BE2C (cell line): ENCODE data around the gene TFCP2L1.
"Not testable (repeated sequence)": the region's sequence is repeated elsewhere in the genome, so short reads cannot be mapped to it uniquely, and the experiment has no call there.

Experiments
- DNase-seq: peaks from one replicate; pipeline ENCODE4 v3.0.0-alpha.2; 2020
- H3K27me3 ChIP-seq: fragments of 250-450 bp; sonication (Bioruptor Pico); 2 replicates; pipeline ENCODE4 v1.5.1; 2020; ENCODE audit warnings: mild to moderate bottlenecking
- H3K36me3 ChIP-seq: fragments of 250-450 bp; sonication (Bioruptor Pico); 2 replicates; pipeline ENCODE4 v1.5.1; 2020; ENCODE audit warnings: mild to moderate bottlenecking
- H3K4me1 ChIP-seq: fragments of 250-450 bp; sonication (Bioruptor Pico); 2 replicates; pipeline ENCODE4 v1.5.1; 2020
- H3K4me3 ChIP-seq: 2 replicates; pipeline ENCODE4 v1.5.1; 2011; ENCODE audit warnings: low read depth, low read length
- H3K9me3 ChIP-seq: fragments of 250-450 bp; sonication (Bioruptor Pico); 2 replicates; pipeline ENCODE4 v1.5.1; 2020
- CTCF ChIP-seq: IDR thresholded peaks from 2 replicates; pipeline ENCODE4 v1.5.1; 2012; ENCODE audit warnings: mild to moderate bottlenecking, low read depth, low read length

The TFCP2L1 gene

DNA sequence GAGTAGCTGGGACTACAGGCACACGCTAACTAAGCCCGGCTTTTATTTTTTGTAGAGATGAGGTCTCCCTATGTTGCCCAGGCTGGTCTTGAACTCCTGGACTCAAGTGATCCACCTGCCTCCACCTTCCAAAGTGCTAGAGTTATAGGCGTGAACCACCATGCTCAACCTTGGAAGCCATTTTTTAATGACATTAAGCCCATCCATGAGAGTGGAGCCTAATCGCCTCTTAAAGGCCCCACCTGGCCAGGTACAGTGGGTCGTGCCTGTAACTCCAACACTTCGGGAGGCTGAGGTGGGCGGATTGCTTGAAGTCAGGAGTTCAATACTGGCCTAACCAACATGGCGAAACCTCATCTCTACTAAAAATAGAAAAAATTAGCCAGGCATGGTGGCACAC is 41.6 kb upstream of the TFCP2L1 start:
- no peak overlapping the region for H3K4me3 ChIP-seq
- no peaks in the 10 kb centered on the region for H3K4me1 ChIP-seq
- H3K9me3 ChIP-seq: no peaks in the 10 kb centered on the region
- H3K27me3 ChIP-seq: no peaks in the 10 kb centered on the region
- DNase-seq: no peak
- no peak for TF ChIP-seq CTCF
- H3K36me3 ChIP-seq: no peaks in the 10 kb centered on the region

DNA sequence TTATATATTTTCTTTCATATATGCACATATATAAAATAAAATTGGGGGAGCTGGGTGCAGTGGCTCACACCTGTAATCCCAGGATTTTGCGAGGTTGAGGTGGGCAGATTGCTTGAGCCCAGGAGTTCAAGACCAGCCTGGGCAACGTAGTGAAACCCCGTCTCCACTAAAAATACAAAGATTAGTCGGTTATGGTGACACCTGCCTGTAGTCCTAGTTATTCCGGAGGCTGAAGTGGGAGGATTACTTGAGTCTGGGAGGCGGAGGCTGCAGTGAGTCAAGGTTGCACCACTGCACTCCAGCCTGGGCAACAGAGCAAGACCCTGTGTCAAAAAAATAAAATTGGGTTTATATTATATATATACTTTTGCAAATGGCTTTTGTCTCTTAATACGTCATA is 39.6 kb upstream of the TFCP2L1 start:
- no peak for TF ChIP-seq CTCF
- Histone ChIP-seq H3K4me3 (no peak overlapping the region), H3K4me1 (no peaks in the 10 kb centered on the region), H3K27me3 (no peaks in the 10 kb centered on the region), H3K9me3 (no peaks in the 10 kb centered on the region), H3K36me3 (no peaks in the 10 kb centered on the region)
- DNase-seq: no peak

- no peak for DNase-seq
- no peaks in the 10 kb centered on the region for H3K36me3 ChIP-seq
- no peak overlapping the region for H3K4me3 ChIP-seq
- no peaks in the 10 kb centered on the region for H3K27me3 ChIP-seq
- TF ChIP-seq CTCF: no peak
- H3K9me3 ChIP-seq: no peaks in the 10 kb centered on the region
- no peaks in the 10 kb centered on the region for H3K4me1 ChIP-seq
Measured at GRCh38 chr2:121321476-121321875, 36.5 kb upstream of the TFCP2L1 start.

DNA sequence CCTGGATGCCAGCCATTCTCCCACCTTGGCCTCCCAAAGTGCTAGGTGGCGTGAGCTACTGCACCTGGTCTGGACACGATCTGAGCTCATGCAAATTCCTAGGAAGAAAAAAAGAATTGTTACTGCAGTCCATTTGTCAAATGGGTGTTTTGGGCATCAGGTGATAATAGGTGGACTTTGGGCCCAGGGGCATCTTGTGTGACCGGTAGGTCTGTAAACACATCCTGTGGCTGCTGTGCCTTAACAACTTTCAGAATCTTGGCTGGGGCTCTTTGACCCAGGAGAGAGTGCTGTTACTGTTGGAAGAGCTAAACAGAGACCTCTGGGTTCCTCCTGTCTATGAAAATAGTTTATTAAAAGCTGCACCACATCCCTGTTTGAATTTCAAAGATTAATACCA is 34.9 kb upstream of the TFCP2L1 start:
- Histone ChIP-seq H3K9me3 (no peaks in the 10 kb centered on the region), H3K4me1 (no peaks in the 10 kb centered on the region), H3K27me3 (no peaks in the 10 kb centered on the region), H3K36me3 (no peaks in the 10 kb centered on the region), H3K4me3 (no peak overlapping the region)
- no peak for DNase-seq
- no peak for TF ChIP-seq CTCF

- no peaks in the 10 kb centered on the region for H3K27me3 ChIP-seq
- no peak for DNase-seq
- no peaks in the 10 kb centered on the region for H3K36me3 ChIP-seq
- H3K9me3 ChIP-seq: no peaks in the 10 kb centered on the region
- no peak for TF ChIP-seq CTCF
- H3K4me3 ChIP-seq: no peak overlapping the region
- no peaks in the 10 kb centered on the region for H3K4me1 ChIP-seq
Measured at GRCh38 chr2:121316986-121317385, 32.0 kb upstream of the TFCP2L1 start.

GRCh38 chr2:121313701-121314100 is 28.7 kb upstream of the TFCP2L1 start:
- DNase-seq, H3K9me3 ChIP-seq, H3K4me1 ChIP-seq: not testable (repeated sequence)

GRCh38 chr2:121309801-121310200 is 24.8 kb upstream of the TFCP2L1 start:
- no peaks in the 10 kb centered on the region for H3K4me1 ChIP-seq
- TF ChIP-seq CTCF: no peak
- H3K9me3 ChIP-seq: no peaks in the 10 kb centered on the region
- H3K36me3 ChIP-seq: no peaks in the 10 kb centered on the region
- no peak overlapping the region for H3K4me3 ChIP-seq
- no peaks in the 10 kb centered on the region for H3K27me3 ChIP-seq
- no peak for DNase-seq

More at GRCh38 chr2:121313701-121314100, 28.7 kb upstream of the TFCP2L1 start:
- not testable (repeated sequence) for H3K36me3 ChIP-seq, H3K4me3 ChIP-seq, H3K27me3 ChIP-seq
